Activated CD8-positive, alpha-beta T cell treated with anti-CD3 and anti-CD28 coated beads for 36 hours (primary cell): ENCODE results near the gene PCSK1. TPM values are rescaled to one million over a fixed set of nuclear protein-coding genes. Genes with fewer than 3 reads are reported as not detected.
"Not testable (repeated sequence)": the region's sequence is repeated elsewhere in the genome, so short reads cannot be mapped to it uniquely, and the experiment has no call there.

Source experiments
- ATAC-seq: fragments of 200-7000 bp; cut with Tn5 transposase; one replicate; pipeline ENCODE4 v1.10.0; 2021; ENCODE audit warnings: mild to moderate bottlenecking, moderate library complexity
- CTCF ChIA-PET: fragments of 350-600 bp; sonication (Branson Sonifier 250); formaldehyde crosslinking; loops from one replicate; lab custom pipeline; 2021; ENCODE audit warnings: antibody characterized with exemption; lab: Charles Lee
- POLR2A ChIA-PET: fragments of 350-600 bp; sonication (Branson Sonifier 250); formaldehyde crosslinking; loops from one replicate; lab custom pipeline; 2021; ENCODE audit warnings: antibody characterized with exemption; lab: Charles Lee
- DNase-seq: peaks from one replicate; pipeline ENCODE4 v3.0.0-alpha.2; 2020
- H3K27ac Mint-ChIP-seq: one replicate; pipeline ENCODE4 v1.8.0; 2021; ENCODE audit warnings: mild to moderate bottlenecking, mixed read lengths
- H3K27me3 Mint-ChIP-seq: one replicate; pipeline ENCODE4 v1.8.0; 2021; ENCODE audit warnings: mixed read lengths
- H3K36me3 Mint-ChIP-seq: one replicate; pipeline ENCODE4 v1.8.0; 2021; ENCODE audit warnings: low read depth, mixed read lengths
- H3K4me1 Mint-ChIP-seq: one replicate; pipeline ENCODE4 v1.8.0; 2021; ENCODE audit warnings: low read depth, mixed read lengths
- H3K4me3 Mint-ChIP-seq: one replicate; pipeline ENCODE4 v1.8.0; 2021; ENCODE audit warnings: mild to moderate bottlenecking, moderate library complexity, mixed read lengths
- H3K9me3 Mint-ChIP-seq: one replicate; pipeline ENCODE4 v1.8.0; 2021; ENCODE audit warnings: mixed read lengths
- intact Hi-C: fragments of 100-400 bp; cut with micrococcal nuclease; formaldehyde crosslinking; loops from one replicate; pipeline ENCODE4 v1.10.0; 2022
- total RNA-seq, 2 experiments: library from RNA; stranded (reverse); gene quantifications; one replicate each; pipeline ENCODE4 v1.2.3, GENCODE V29; 2021
- TF ChIP-seq, protein P1 (sequence below): fragments of 200-600 bp; IDR thresholded peaks from one replicate; pipeline ENCODE4 v1.8.0; 2022; ENCODE audit warnings: antibody characterized with exemption, mild to moderate bottlenecking

PCSK1 gene
- total RNA-seq, 2 experiments from 2014 or later: not detected

DNA sequence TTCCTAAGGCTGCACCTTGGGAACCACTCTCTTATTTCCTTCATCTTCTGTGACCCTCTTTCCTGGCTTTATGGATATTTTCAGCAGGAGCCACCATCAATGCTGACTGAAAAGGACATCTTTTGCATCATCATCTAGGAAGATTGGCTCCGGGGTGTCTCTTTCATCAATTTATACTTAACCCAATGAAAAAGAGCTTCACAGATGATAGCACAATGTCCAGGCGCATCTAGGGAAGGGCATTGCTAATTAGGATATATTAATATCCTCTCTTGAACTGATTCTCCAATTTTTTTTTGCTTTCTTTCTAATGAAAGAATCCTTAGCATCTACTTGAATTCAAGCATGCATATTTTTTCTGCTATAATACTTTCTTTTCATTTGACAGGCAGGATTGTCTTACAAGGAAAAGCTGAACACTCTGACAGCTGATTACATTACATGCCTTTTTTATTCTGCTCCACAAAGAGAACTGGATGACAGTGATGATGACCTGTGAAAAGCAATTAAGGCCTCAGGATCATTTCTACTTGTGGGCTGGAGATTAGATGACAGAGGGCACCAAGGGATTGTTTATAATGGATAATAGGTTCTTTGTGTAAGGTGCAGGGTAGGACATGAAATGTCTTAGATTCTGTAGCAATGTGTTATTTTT, 60.2 kb downstream of the PCSK1 start:
- intact Hi-C loops: no loop called here
- no peak for ATAC-seq
- Mint-ChIP-seq H3K27ac (no peak overlapping the region), H3K9me3 (no peaks in the 10 kb centered on the region), H3K4me1 (peaks cover 3% of the 10 kb centered on the region), H3K27me3 (peaks cover 20% of the 10 kb centered on the region), H3K4me3 (no peak overlapping the region), H3K36me3 (no peaks in the 10 kb centered on the region)
- TF ChIP-seq, protein P1, sequence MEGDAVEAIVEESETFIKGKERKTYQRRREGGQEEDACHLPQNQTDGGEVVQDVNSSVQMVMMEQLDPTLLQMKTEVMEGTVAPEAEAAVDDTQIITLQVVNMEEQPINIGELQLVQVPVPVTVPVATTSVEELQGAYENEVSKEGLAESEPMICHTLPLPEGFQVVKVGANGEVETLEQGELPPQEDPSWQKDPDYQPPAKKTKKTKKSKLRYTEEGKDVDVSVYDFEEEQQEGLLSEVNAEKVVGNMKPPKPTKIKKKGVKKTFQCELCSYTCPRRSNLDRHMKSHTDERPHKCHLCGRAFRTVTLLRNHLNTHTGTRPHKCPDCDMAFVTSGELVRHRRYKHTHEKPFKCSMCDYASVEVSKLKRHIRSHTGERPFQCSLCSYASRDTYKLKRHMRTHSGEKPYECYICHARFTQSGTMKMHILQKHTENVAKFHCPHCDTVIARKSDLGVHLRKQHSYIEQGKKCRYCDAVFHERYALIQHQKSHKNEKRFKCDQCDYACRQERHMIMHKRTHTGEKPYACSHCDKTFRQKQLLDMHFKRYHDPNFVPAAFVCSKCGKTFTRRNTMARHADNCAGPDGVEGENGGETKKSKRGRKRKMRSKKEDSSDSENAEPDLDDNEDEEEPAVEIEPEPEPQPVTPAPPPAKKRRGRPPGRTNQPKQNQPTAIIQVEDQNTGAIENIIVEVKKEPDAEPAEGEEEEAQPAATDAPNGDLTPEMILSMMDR: no peak
- no peak for DNase-seq
- POLR2A ChIA-PET: no interaction called here
- CTCF ChIA-PET: no interaction called here

DNA sequence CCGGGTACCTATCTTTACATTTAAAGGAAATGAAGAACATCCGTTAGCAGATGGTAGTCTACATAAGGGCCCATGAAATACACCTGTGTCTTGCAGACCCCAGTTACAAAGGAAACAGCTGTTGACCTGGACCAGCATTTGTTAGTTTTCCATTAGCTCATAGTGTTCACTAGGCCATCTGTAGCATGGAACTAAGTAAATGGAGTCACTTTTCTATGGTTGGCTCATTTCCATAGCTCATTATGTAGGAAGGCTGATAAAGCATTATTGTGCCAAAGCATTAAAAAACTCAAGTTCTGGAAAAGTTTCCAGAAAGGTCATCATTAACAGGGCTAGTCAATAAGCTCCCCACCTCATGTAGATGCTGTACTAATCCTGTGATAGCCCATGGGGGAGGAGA, 62.1 kb downstream of the PCSK1 start:
- no peak for ATAC-seq
- CTCF ChIA-PET: interaction anchor here (1.6 kb wide), 1 partner anchor 232 kb away, joined by 3 read pairs; no protein-coding TSS in a partner anchor

DNA sequence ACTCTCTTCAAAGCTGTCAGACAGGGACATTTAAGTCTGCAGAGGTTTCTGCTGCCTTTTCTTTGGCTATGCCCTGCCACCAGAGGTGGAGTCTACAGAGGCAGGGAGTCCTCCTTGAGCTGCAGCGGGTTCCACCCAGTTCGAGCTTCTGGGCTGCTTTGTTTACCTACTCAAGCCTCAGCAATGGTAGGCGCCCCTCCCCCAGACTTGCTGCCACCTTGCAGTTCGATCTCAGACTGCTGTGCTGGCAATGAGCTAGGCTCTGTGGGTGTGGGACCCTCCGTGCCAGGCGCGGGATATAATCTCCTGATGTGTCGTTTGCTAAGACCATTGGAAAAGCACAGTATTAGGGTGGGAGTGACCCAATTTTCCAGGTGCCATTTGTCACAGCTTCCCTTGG, 65.7 kb downstream of the PCSK1 start:
- CTCF ChIA-PET: interaction anchor here (1.0 kb wide), 1 partner anchor 234 kb away, joined by 3 read pairs; no protein-coding TSS in a partner anchor
- H3K4me3 Mint-ChIP-seq, H3K27ac Mint-ChIP-seq, H3K9me3 Mint-ChIP-seq, H3K36me3 Mint-ChIP-seq, intact Hi-C loops, H3K4me1 Mint-ChIP-seq, DNase-seq, ATAC-seq, POLR2A ChIA-PET: not testable (repeated sequence)
- peaks cover 23% of the 10 kb centered on the region for H3K27me3 Mint-ChIP-seq

More for the DNA sequence above, 62.1 kb downstream of the PCSK1 start:
- no peak overlapping the region for H3K4me3 Mint-ChIP-seq
- no peak for DNase-seq
- intact Hi-C loops: no loop called here
- no peak overlapping the region for H3K27ac Mint-ChIP-seq
- POLR2A ChIA-PET: no interaction called here
- H3K27me3 Mint-ChIP-seq: peaks cover 25% of the 10 kb centered on the region
- no peaks in the 10 kb centered on the region for H3K9me3 Mint-ChIP-seq
- H3K4me1 Mint-ChIP-seq: peaks cover 3% of the 10 kb centered on the region
- TF ChIP-seq, protein P1: no peak
- H3K36me3 Mint-ChIP-seq: no peaks in the 10 kb centered on the region

DNA sequence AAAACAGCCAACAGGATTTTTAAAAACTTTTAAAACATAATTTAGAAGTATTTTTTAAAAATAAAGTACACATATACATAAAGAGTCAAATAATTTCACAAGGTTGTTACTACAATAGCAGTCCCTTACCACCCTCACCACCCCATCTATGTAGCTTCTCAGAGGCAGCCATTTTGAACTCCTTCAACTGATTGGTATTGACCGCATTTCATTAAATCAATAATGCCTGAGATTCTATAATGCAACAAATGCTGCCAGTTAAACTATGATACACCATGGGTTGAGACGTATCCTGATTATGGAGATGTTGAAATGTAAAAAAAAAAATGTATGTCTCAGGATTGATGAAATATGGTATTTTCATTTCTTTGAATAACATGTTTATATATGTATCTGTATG, 78.8 kb downstream of the PCSK1 start:
- DNase-seq: no peak
- Mint-ChIP-seq H3K4me1 (no peaks in the 10 kb centered on the region), H3K36me3 (no peaks in the 10 kb centered on the region), H3K27ac (no peak overlapping the region), H3K27me3 (peaks cover 9% of the 10 kb centered on the region), H3K9me3 (no peaks in the 10 kb centered on the region), H3K4me3 (no peak overlapping the region)
- no peak for ATAC-seq
- CTCF ChIA-PET: interaction anchor here (1.6 kb wide), 1 partner anchor 9 kb away, joined by 5 read pairs; no protein-coding TSS in a partner anchor
- intact Hi-C loops: no loop called here
- TF ChIP-seq, protein P1: no peak
- POLR2A ChIA-PET: no interaction called here

DNA sequence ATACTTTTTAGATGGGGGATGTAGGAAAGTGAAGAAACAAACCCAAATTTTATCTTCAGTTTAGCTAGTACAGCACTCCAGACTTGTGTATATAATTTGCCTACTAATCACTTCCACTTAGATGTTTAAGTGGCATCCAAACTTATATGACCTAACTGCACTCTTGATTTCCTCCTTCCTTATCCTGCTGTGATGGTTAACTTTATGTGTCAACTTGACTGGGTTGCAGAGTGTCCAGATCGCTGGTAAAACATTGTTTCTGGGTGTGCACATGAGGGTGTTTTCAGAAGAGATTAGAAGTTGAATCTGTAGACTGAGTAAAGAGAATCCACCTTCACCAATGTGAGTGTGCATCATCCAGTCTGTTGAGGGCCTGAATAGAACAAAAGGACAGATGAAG, 79.8 kb downstream of the PCSK1 start:
- POLR2A ChIA-PET: no interaction called here
- H3K36me3 Mint-ChIP-seq: no peaks in the 10 kb centered on the region
- no peaks in the 10 kb centered on the region for H3K9me3 Mint-ChIP-seq
- TF ChIP-seq, protein P1: no peak
- peaks cover 6% of the 10 kb centered on the region for H3K27me3 Mint-ChIP-seq
- no peak for DNase-seq
- CTCF ChIA-PET: interaction anchor here (1.1 kb wide), 1 partner anchor 15 kb away, joined by 5 read pairs; no protein-coding TSS in a partner anchor
- no peak overlapping the region for H3K27ac Mint-ChIP-seq
- ATAC-seq: no peak
- no peak overlapping the region for H3K4me3 Mint-ChIP-seq
- no peaks in the 10 kb centered on the region for H3K4me1 Mint-ChIP-seq
- intact Hi-C loops: no loop called here
